ENCODE data around the gene CMTM2.

DNA sequence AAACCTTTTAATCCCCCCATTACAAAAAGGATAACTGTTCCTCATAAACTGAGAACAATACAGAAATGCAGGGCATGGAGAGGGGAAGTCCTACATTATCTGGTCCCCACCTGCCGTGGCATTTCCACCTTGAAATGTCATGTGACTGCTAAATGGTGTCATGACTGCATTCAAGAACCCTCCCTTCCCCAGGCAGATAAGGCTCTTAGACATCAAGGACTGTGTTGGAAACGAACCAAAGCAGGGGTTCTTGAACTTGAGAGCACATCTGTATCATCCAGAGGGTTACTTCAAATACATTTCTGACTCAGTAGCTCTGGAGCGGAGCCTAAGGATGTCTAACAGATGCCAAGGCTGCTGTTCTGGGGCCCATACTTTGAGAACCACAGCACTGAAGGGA lies 43.6 kb downstream of the CMTM2 start:
- TF ChIP-seq, protein P1, sequence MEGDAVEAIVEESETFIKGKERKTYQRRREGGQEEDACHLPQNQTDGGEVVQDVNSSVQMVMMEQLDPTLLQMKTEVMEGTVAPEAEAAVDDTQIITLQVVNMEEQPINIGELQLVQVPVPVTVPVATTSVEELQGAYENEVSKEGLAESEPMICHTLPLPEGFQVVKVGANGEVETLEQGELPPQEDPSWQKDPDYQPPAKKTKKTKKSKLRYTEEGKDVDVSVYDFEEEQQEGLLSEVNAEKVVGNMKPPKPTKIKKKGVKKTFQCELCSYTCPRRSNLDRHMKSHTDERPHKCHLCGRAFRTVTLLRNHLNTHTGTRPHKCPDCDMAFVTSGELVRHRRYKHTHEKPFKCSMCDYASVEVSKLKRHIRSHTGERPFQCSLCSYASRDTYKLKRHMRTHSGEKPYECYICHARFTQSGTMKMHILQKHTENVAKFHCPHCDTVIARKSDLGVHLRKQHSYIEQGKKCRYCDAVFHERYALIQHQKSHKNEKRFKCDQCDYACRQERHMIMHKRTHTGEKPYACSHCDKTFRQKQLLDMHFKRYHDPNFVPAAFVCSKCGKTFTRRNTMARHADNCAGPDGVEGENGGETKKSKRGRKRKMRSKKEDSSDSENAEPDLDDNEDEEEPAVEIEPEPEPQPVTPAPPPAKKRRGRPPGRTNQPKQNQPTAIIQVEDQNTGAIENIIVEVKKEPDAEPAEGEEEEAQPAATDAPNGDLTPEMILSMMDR (IDR thresholded peaks at IDR 0.05; ENCODE audit: poor library complexity): no peak
- no peak for TF ChIP-seq EZH2 (IDR thresholded peaks at IDR 0.05; ENCODE audit: borderline replicate concordance)
- TF ChIP-seq EZH2phosphoT487 (IDR thresholded peaks at IDR 0.05; ENCODE audit: low read depth, severe bottlenecking, unreplicated experiment): no peak

Measured in hepatocyte (in vitro differentiated cells).